SK-N-SH (cell line): Measurements from ENCODE around the gene AP1B1. TPM values are rescaled to one million over a fixed set of nuclear protein-coding genes. Genes with fewer than 3 reads are reported as not detected.

ENCODE experiments used
- CTCF ChIA-PET: fragments of 300-600, 350-600 bp; formaldehyde crosslinking; extraction: SDS; loops from one replicate; lab custom pipeline; 2021; lab: Yijun Ruan, JAX
- POLR2A ChIA-PET: fragments of 350-600 bp; sonication (Branson Sonifier 250); formaldehyde crosslinking; extraction: SDS; loops from one replicate; lab custom pipeline; 2020; ENCODE audit warnings: antibody characterized with exemption, inconsistent platforms; lab: Yijun Ruan, JAX
- DNase-seq: peaks from one replicate; pipeline ENCODE4 v3.0.0; 2012
- H2AFZ ChIP-seq: fragments of 200-600 bp; sonication (generic); 2 replicates; pipeline ENCODE4 v1.8.1; 2016; ENCODE audit warnings: antibody characterized with exemption, mild to moderate bottlenecking, low read depth
- H3F3A ChIP-seq: fragments of 200-600 bp; sonication (generic); replicated peaks from 2 replicates; pipeline ENCODE3; 2016; ENCODE audit warnings: antibody characterized with exemption, mild to moderate bottlenecking; ENCODE audit not compliant: insufficient read depth
- H3K27ac ChIP-seq, 2 experiments: fragments of 200-500 bp in 1 of 2; fragments of 200-600 bp in 1 of 2; sonication (Bioruptor generic) in 1 of 2; sonication (generic), shearing (Covaris generic) in 1 of 2; 2 replicates each; pipeline versions ENCODE4 v1.5.1 to v1.6.1; 2014 to 2016; ENCODE audit warnings: low read depth in 2 of 2, inconsistent platforms in 1 of 2, low read length in 1 of 2, mild to moderate bottlenecking in 1 of 2, mixed read lengths in 1 of 2
- H3K27me3 ChIP-seq: fragments of 200-600 bp; sonication (generic), shearing (Covaris generic); 2 replicates; pipeline ENCODE4 v1.6.1; 2016; ENCODE audit warnings: mixed run types; ENCODE audit not compliant: insufficient read depth
- H3K36me3 ChIP-seq, 2 experiments: fragments of 200-500 bp in 1 of 2; fragments of 200-600 bp in 1 of 2; sonication (Bioruptor generic) in 1 of 2; sonication (generic) in 1 of 2; replicated peaks in 1 of 2; 2 replicates each; pipeline versions ENCODE3 to v1.5.1; 2014 to 2016; ENCODE audit warnings: low read length in 1 of 2, mild to moderate bottlenecking in 1 of 2; ENCODE audit not compliant: insufficient read depth in 2 of 2, control insufficient read depth in 1 of 2
- H3K4me1 ChIP-seq, 2 experiments: fragments of 200-500 bp in 1 of 2; fragments of 200-600 bp in 1 of 2; sonication (Bioruptor generic) in 1 of 2; sonication (generic), shearing (Covaris generic) in 1 of 2; 2 replicates each; pipeline versions ENCODE4 v1.5.1 to v1.6.1; 2014 to 2016; ENCODE audit warnings: low read depth in 1 of 2, low read length in 1 of 2, mixed run types in 1 of 2; ENCODE audit not compliant: insufficient read depth in 2 of 2, control insufficient read depth in 1 of 2
- H3K4me2 ChIP-seq: fragments of 200-600 bp; sonication (generic), shearing (Covaris generic); 2 replicates; pipeline ENCODE4 v1.6.1; 2017; ENCODE audit warnings: mixed run types
- H3K4me3 ChIP-seq, 2 experiments: fragments of 200-500 bp in 1 of 2; fragments of 200-600 bp in 1 of 2; sonication (Bioruptor generic) in 1 of 2; sonication (generic), shearing (Covaris generic) in 1 of 2; 2 replicates each; pipeline versions ENCODE4 v1.5.1 to v1.8.1; 2014 to 2016; ENCODE audit warnings: low read depth in 2 of 2, inconsistent platforms in 1 of 2, low read length in 1 of 2, mild to moderate bottlenecking in 1 of 2, mixed read lengths in 1 of 2, moderate library complexity in 1 of 2
- H3K79me2 ChIP-seq: fragments of 200-600 bp; sonication (generic); 2 replicates; pipeline ENCODE4 v1.8.1; 2017; ENCODE audit warnings: mild to moderate bottlenecking; ENCODE audit not compliant: insufficient read depth
- H3K9ac ChIP-seq: fragments of 200-600 bp; sonication (generic); 2 replicates; pipeline ENCODE4 v1.6.1; 2017; ENCODE audit warnings: mixed run types
- H3K9me2 ChIP-seq: fragments of 200-600 bp; sonication (generic); 2 replicates; pipeline ENCODE4 v1.6.1; 2017; ENCODE audit warnings: mixed run types
- H3K9me3 ChIP-seq: fragments of 200-600 bp; sonication (generic); 2 replicates; pipeline ENCODE4 v1.6.1; 2017; ENCODE audit warnings: mixed run types, mild to moderate bottlenecking, moderate library complexity
- H4K20me1 ChIP-seq: fragments of 200-600 bp; sonication (generic); 2 replicates; pipeline ENCODE4 v1.6.1; 2017; ENCODE audit warnings: mild to moderate bottlenecking, mixed run types; ENCODE audit not compliant: insufficient read depth
- ELF1 ChIP-seq: IDR thresholded peaks from 2 replicates; pipeline ENCODE4 v1.4.0; 2012
- EP300 ChIP-seq, 2 experiments: IDR thresholded peaks; 2 replicates each; pipeline versions ENCODE4 v1.4.0 to v1.6.1; 2012; ENCODE audit warnings: borderline replicate concordance in 1 of 2, low read depth in 1 of 2, low read length in 1 of 2
- EZH2phosphoT487 ChIP-seq: fragments of 200-600 bp; sonication (generic); IDR thresholded peaks from 2 replicates; pipeline ENCODE4 v1.6.1; 2017; ENCODE audit warnings: low read depth, mixed run types, mild to moderate bottlenecking, antibody characterized with exemption, moderate library complexity, borderline replicate concordance
- FOXJ3 ChIP-seq: sonication (generic); formaldehyde crosslinking; IDR thresholded peaks from 2 replicates; pipeline ENCODE4 v1.5.1; 2020; ENCODE audit warnings: mild to moderate bottlenecking, missing genetic modification reagents
- GABPA ChIP-seq: IDR thresholded peaks from 2 replicates; pipeline ENCODE4 v1.4.0; 2012; ENCODE audit warnings: low read depth, mild to moderate bottlenecking
- JUND ChIP-seq: IDR thresholded peaks from 2 replicates; pipeline ENCODE4 v1.4.0; 2012
- MAX ChIP-seq: IDR thresholded peaks from 2 replicates; pipeline ENCODE4 v1.4.0; 2012; ENCODE audit warnings: low read depth
- NFIC ChIP-seq: IDR thresholded peaks from 2 replicates; pipeline ENCODE4 v1.4.0; 2012; ENCODE audit warnings: borderline replicate concordance
- NRF1 ChIP-seq: IDR thresholded peaks from 2 replicates; pipeline ENCODE4 v1.6.1; 2012; ENCODE audit warnings: low read depth, mild to moderate bottlenecking, low read length
- RAD21 ChIP-seq: IDR thresholded peaks from 2 replicates; pipeline ENCODE4 v1.6.1; 2012; ENCODE audit warnings: mild to moderate bottlenecking, low read length
- RCOR1 ChIP-seq: fragments of 150-350 bp; IDR thresholded peaks from 2 replicates; pipeline ENCODE4 v1.6.1; 2017; ENCODE audit warnings: antibody characterized with exemption, low read length
- RXRA ChIP-seq: IDR thresholded peaks from 2 replicates; pipeline ENCODE4 v1.4.0; 2012; ENCODE audit warnings: low read depth, mild to moderate bottlenecking, borderline replicate concordance
- SIN3A ChIP-seq: IDR thresholded peaks from 2 replicates; pipeline ENCODE4 v1.6.1; 2012; ENCODE audit warnings: low read depth, mild to moderate bottlenecking, low read length, moderate library complexity, borderline replicate concordance
- SMC3 ChIP-seq: IDR thresholded peaks from 2 replicates; pipeline ENCODE4 v1.6.1; 2012; ENCODE audit warnings: low read depth, low read length, improper control_type of control experiment
- TCF12 ChIP-seq: IDR thresholded peaks from 2 replicates; pipeline ENCODE4 v1.4.0; 2012
- TEAD4 ChIP-seq: IDR thresholded peaks from 2 replicates; pipeline ENCODE4 v1.4.0; 2012; ENCODE audit warnings: mild to moderate bottlenecking, borderline replicate concordance; ENCODE audit not compliant: insufficient read depth
- WGBS: methylation state at CpG from one replicate; pipeline ENCODE4 v1.1.6; 2017; ENCODE audit warnings: low lambda C conversion rate; 5-methylcytosine and 5-hydroxymethylcytosine counted together
- polyA plus RNA-seq, 3 experiments: library from polyadenylated mRNA; depleted of rRNA; stranded (reverse); fragments of >200 nt; gene quantifications; 2 replicates each; pipeline ENCODE4 v1.2.3, GENCODE V29; 2012
- TF ChIP-seq, protein P1 (sequence below): fragments of 150-350 bp; IDR thresholded peaks from 2 replicates; pipeline ENCODE4 v1.6.1; 2016; ENCODE audit warnings: mild to moderate bottlenecking, low read depth, low read length
- TF ChIP-seq, protein P2 (sequence below): IDR thresholded peaks from 2 replicates; pipeline ENCODE4 v1.6.1; 2012; ENCODE audit warnings: mild to moderate bottlenecking, low read depth, low read length, moderate library complexity
- TF ChIP-seq, protein P3 (sequence below): fragments of 200-600 bp; sonication (generic); IDR thresholded peaks from 2 replicates; pipeline ENCODE4 v1.6.1; 2017; ENCODE audit warnings: antibody characterized with exemption, mild to moderate bottlenecking, moderate library complexity

Gene AP1B1
- polyA plus RNA-seq, 1 of the 3 experiments (the other 2 are of a cell fraction): 51.9 TPM

DNA sequence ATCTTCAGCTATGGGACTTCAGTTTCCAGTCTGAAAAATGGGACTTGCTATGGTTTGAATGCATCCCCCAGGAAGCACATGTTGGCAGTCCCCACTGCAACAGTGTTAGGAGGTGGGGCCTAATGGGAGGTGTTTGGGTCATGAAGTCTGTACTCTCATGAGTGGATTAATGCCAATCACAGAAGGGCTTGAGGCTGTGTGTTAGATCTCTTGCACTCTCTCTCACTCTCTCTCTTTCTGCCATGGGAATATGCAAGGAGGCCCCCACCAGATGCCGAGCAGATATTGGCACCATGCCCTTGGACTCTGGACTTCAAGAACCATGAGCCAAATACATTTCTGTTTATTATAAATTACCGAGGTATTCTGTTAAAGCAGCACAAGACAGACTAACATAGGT lies 7.8 kb upstream of the AP1B1 start:
- Histone ChIP-seq H3K9me2 (no peaks in the 10 kb centered on the region), H3K9ac (no peak overlapping the region), H2AFZ (no peak overlapping the region), H3K9me3 (no peaks in the 10 kb centered on the region), H3K79me2 (no peaks in the 10 kb centered on the region), H3K4me3 (no peak overlapping the region), H3K4me2 (no peak overlapping the region), H4K20me1 (no peaks in the 10 kb centered on the region), H3F3A (no peaks in the 10 kb centered on the region), H3K36me3 (no peaks in the 10 kb centered on the region), H3K4me1 (peaks cover 0 to 3% of the 10 kb centered on the region in 2 experiments; a peak in 1 of 4 replicates), H3K27ac (no peak overlapping the region), H3K27me3 (no peaks in the 10 kb centered on the region)
- ChIA-PET POLR2A (no interaction called here), CTCF (interaction anchor here (0.8 to 1.9 kb wide), 12 partner anchors 10 to 297 kb away, joined by 3 to 10 read pairs (median 4); partner anchors contain the start of gene THOC5)
- WGBS: 51% methylated on average over 2 of the region's 2 CpGs
- no peak for DNase-seq
- TF ChIP-seq ELF1 (no peak), JUND (no peak), NRF1 (no peak), GABPA (no peak), SMC3 (no peak), NFIC (no peak), TCF12 (no peak), RCOR1 (no peak)
- TF ChIP-seq, protein P1, sequence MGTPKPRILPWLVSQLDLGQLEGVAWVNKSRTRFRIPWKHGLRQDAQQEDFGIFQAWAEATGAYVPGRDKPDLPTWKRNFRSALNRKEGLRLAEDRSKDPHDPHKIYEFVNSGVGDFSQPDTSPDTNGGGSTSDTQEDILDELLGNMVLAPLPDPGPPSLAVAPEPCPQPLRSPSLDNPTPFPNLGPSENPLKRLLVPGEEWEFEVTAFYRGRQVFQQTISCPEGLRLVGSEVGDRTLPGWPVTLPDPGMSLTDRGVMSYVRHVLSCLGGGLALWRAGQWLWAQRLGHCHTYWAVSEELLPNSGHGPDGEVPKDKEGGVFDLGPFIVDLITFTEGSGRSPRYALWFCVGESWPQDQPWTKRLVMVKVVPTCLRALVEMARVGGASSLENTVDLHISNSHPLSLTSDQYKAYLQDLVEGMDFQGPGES: no peak
- TF ChIP-seq, protein P2, sequence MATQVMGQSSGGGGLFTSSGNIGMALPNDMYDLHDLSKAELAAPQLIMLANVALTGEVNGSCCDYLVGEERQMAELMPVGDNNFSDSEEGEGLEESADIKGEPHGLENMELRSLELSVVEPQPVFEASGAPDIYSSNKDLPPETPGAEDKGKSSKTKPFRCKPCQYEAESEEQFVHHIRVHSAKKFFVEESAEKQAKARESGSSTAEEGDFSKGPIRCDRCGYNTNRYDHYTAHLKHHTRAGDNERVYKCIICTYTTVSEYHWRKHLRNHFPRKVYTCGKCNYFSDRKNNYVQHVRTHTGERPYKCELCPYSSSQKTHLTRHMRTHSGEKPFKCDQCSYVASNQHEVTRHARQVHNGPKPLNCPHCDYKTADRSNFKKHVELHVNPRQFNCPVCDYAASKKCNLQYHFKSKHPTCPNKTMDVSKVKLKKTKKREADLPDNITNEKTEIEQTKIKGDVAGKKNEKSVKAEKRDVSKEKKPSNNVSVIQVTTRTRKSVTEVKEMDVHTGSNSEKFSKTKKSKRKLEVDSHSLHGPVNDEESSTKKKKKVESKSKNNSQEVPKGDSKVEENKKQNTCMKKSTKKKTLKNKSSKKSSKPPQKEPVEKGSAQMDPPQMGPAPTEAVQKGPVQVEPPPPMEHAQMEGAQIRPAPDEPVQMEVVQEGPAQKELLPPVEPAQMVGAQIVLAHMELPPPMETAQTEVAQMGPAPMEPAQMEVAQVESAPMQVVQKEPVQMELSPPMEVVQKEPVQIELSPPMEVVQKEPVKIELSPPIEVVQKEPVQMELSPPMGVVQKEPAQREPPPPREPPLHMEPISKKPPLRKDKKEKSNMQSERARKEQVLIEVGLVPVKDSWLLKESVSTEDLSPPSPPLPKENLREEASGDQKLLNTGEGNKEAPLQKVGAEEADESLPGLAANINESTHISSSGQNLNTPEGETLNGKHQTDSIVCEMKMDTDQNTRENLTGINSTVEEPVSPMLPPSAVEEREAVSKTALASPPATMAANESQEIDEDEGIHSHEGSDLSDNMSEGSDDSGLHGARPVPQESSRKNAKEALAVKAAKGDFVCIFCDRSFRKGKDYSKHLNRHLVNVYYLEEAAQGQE: no peak

DNA sequence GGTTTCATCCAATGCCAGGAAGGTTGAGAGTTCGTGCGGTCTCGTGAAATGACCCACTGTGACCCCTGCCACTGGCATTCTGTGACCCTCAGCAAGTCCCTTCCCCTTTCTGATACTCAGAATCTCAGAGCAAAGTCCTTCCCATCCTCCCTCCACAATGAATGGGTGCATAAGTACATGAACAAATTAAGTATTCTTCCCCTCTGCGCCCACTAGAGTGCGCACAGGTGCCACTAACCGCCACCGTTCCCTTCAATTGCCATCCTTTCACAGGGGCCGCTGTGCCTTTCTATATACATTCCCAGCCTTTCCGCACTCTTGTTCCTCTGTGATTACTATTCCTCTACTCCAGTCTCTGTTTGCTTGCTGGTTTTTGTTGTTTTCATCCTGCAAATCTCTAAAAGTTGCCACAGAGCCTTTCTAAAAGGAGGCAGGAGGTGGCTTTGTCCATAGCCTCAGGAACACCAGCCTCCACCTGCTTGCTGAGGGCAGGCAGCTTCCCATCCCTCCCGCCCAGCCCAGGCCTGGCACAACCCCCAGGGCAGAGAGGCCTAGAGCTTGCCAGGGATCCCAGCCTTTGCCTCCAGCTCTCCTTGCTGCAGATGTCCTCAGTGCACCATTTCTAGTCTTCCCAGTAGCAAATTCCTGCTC lies 6.7 kb upstream of the AP1B1 start:
- no peaks in the 10 kb centered on the region for H3K27me3 ChIP-seq
- 15% methylated on average over 10 of the region's 10 CpGs for WGBS
- H3K27ac ChIP-seq: no peak overlapping the region
- H3K79me2 ChIP-seq: no peaks in the 10 kb centered on the region
- ChIA-PET CTCF (interaction anchor here (0.8 to 1.9 kb wide), 15 partner anchors 9 to 693 kb away, joined by 3 to 10 read pairs (median 5); partner anchors contain the start of genes NEFH and THOC5), POLR2A (no interaction called here)
- no peaks in the 10 kb centered on the region for H3K36me3 ChIP-seq
- H3K9ac ChIP-seq: no peak overlapping the region
- H2AFZ ChIP-seq: no peak overlapping the region
- H3F3A ChIP-seq: no peaks in the 10 kb centered on the region
- no peak overlapping the region for H3K4me2 ChIP-seq
- no peaks in the 10 kb centered on the region for H3K9me2 ChIP-seq
- H3K4me1 ChIP-seq: peaks cover 0 to 3% of the 10 kb centered on the region in 2 experiments; a peak in 1 of 4 replicates
- H3K4me3 ChIP-seq: no peak overlapping the region
- no peaks in the 10 kb centered on the region for H3K9me3 ChIP-seq
- peak; percentile 82 for DNase-seq
- no peaks in the 10 kb centered on the region for H4K20me1 ChIP-seq
- TF ChIP-seq EP300 (IDR thresholded peaks at IDR 0.05; ENCODE audit: borderline replicate concordance in 1 of 2, low read depth in 1 of 2, low read length in 1 of 2) (no peak), JUND (no peak), NRF1 (no peak), FOXJ3 (CRISPR knock-in tag) (no peak), EZH2phosphoT487 (no peak), SIN3A (no peak), RAD21 (peak; percentile 98), TEAD4 (no peak), MAX (no peak), RXRA (no peak)
- TF ChIP-seq, protein P3, sequence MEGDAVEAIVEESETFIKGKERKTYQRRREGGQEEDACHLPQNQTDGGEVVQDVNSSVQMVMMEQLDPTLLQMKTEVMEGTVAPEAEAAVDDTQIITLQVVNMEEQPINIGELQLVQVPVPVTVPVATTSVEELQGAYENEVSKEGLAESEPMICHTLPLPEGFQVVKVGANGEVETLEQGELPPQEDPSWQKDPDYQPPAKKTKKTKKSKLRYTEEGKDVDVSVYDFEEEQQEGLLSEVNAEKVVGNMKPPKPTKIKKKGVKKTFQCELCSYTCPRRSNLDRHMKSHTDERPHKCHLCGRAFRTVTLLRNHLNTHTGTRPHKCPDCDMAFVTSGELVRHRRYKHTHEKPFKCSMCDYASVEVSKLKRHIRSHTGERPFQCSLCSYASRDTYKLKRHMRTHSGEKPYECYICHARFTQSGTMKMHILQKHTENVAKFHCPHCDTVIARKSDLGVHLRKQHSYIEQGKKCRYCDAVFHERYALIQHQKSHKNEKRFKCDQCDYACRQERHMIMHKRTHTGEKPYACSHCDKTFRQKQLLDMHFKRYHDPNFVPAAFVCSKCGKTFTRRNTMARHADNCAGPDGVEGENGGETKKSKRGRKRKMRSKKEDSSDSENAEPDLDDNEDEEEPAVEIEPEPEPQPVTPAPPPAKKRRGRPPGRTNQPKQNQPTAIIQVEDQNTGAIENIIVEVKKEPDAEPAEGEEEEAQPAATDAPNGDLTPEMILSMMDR: peak; percentile 85
- TF ChIP-seq, protein P1: no peak
